ENCODE measurements around the gene GSTM1.

DNA sequence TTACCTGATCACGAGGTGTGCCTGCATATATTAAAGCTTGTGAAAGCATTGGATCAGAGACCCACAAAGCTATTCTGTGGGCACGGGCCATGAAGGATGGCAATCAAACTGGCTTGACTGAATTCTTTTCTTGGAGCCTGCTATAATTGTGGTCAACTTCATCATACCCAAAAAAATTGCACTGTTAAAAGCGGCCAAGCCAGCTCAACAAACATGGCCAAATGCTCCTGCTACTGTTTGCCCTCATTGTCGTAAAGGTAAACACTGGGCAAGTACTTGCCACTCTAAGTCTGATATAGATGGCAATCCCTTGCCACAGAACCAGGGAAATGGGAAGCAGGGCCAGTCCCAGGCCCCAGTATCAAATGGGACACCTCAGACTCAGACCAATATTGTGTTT, 17.8 kb downstream of the GSTM1 start:
- TF ChIP-seq, protein P1, sequence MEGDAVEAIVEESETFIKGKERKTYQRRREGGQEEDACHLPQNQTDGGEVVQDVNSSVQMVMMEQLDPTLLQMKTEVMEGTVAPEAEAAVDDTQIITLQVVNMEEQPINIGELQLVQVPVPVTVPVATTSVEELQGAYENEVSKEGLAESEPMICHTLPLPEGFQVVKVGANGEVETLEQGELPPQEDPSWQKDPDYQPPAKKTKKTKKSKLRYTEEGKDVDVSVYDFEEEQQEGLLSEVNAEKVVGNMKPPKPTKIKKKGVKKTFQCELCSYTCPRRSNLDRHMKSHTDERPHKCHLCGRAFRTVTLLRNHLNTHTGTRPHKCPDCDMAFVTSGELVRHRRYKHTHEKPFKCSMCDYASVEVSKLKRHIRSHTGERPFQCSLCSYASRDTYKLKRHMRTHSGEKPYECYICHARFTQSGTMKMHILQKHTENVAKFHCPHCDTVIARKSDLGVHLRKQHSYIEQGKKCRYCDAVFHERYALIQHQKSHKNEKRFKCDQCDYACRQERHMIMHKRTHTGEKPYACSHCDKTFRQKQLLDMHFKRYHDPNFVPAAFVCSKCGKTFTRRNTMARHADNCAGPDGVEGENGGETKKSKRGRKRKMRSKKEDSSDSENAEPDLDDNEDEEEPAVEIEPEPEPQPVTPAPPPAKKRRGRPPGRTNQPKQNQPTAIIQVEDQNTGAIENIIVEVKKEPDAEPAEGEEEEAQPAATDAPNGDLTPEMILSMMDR (conservative IDR thresholded peaks at IDR 0.05) = no peak
- no peak for TF ChIP-seq ZFX (IDR thresholded peaks at IDR 0.05)
